Measurements from ENCODE around the gene TMPRSS13. TPM values are rescaled to one million over a fixed set of nuclear protein-coding genes. Genes with fewer than 3 reads are reported as not detected.

Gene TMPRSS13
- total and polyA plus RNA-seq, 9 of the 15 experiments (the other 6 are each of a cell fraction or from before 2014, with no cell fraction given): 0.11 to 0.29 (median 0.15) TPM

DNA sequence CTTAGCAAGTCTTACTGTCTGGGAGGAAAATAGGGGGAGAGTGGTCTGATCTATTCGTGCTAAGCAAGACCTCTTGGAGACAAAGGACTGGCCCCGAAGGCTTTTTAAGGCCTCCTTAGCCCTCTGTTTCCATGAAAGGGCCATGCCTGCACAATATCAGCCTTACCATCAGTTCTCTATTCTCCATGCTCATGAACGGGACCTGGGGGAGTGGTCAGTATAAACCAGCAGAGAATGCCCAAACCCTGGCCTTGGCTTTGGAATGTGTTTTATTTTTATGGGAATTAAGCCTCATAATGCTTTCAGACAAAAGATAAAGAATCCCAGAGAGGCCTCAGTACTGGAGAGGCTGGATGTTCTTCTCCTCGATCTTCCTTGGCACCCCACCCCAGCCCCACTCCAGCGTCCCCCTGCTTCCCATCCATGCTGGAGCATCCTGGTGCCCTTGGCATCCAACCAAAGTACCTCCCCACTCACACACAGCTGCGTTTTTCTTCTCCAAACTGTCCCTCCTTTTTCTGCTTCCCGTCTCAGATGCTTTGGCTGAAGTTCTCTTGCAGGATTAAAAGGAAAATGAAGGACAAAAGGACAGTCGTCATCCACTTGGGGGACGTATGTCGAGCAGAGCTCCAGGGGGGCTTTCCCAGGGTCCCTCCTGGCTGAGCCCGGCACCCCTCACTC lies 71.3 kb downstream of the TMPRSS13 start (continued):
- TF ChIP-seq, protein P1, sequence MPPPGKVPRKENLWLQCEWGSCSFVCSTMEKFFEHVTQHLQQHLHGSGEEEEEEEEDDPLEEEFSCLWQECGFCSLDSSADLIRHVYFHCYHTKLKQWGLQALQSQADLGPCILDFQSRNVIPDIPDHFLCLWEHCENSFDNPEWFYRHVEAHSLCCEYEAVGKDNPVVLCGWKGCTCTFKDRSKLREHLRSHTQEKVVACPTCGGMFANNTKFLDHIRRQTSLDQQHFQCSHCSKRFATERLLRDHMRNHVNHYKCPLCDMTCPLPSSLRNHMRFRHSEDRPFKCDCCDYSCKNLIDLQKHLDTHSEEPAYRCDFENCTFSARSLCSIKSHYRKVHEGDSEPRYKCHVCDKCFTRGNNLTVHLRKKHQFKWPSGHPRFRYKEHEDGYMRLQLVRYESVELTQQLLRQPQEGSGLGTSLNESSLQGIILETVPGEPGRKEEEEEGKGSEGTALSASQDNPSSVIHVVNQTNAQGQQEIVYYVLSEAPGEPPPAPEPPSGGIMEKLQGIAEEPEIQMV (tag; conservative IDR thresholded peaks at IDR 0.05; ENCODE audit: low read depth): no peak
- TF ChIP-seq EGR1 (conservative IDR thresholded peaks at IDR 0.05): no peak
- TF ChIP-seq NR2C2 (CRISPR knock-in tag; IDR thresholded peaks at IDR 0.05): no peak
- no peak for TF ChIP-seq NR2C2 (tag; IDR thresholded peaks at IDR 0.05)
- TF ChIP-seq, protein P2, sequence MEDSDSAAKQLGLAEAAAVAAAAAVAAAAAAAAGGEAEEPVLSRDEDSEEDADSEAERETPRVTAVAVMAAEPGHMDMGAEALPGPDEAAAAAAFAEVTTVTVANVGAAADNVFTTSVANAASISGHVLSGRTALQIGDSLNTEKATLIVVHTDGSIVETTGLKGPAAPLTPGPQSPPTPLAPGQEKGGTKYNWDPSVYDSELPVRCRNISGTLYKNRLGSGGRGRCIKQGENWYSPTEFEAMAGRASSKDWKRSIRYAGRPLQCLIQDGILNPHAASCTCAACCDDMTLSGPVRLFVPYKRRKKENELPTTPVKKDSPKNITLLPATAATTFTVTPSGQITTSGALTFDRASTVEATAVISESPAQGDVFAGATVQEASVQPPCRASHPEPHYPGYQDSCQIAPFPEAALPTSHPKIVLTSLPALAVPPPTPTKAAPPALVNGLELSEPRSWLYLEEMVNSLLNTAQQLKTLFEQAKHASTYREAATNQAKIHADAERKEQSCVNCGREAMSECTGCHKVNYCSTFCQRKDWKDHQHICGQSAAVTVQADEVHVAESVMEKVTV (CRISPR knock-in tag; IDR thresholded peaks at IDR 0.05): no peak
- no peak for TF ChIP-seq TBL1XR1 (IDR thresholded peaks at IDR 0.05; ENCODE audit: low read length in 2 of 2)
- no peak for TF ChIP-seq NFYB (IDR thresholded peaks at IDR 0.05; ENCODE audit: extremely low read depth, insufficient read length)

Measured in K562 (cell line).